PC-3 (cell line): ENCODE measurements around the gene SRSF8. TPM values are rescaled to one million over a fixed set of nuclear protein-coding genes. Genes with fewer than 3 reads are reported as not detected.

Experiments used
- ATAC-seq: fragments of 200-7000 bp; cut with Tn5 transposase; 2 replicates; pipeline ENCODE4 v1.9.1; 2020; ENCODE audit warnings: mild to moderate bottlenecking, moderate library complexity
- BruUV-seq: library from RNA; stranded (reverse); fragments of 400-500 nt; replicated peaks from 2 replicates; lab custom pipeline; 2021; lab: Mats Ljungman, UMichigan
- CTCF ChIA-PET: fragments of 300-600 bp; sonication (Branson Sonifier 250); formaldehyde crosslinking; loops from one replicate; lab custom pipeline; 2022; ENCODE audit warnings: antibody characterized with exemption; lab: Charles Lee
- POLR2A ChIA-PET: fragments of 300-600 bp; sonication (Branson Sonifier 250); formaldehyde crosslinking; loops from one replicate; lab custom pipeline; 2022; ENCODE audit warnings: antibody characterized with exemption; ENCODE audit not compliant: unreplicated experiment; lab: Charles Lee
- DNase-seq: peaks from one replicate; pipeline ENCODE4 v3.0.0-alpha.2; 2015
- H2AFZ ChIP-seq: fragments of 300-600 bp; sonication (generic); 2 replicates; pipeline ENCODE4 v1.6.0; 2016; ENCODE audit warnings: antibody characterized with exemption, low read length
- H3F3A ChIP-seq: fragments of 300-600 bp; sonication (generic); one replicate; pipeline ENCODE4 v1.6.0; 2017; ENCODE audit warnings: antibody characterized with exemption, low read length, control low read depth, mild to moderate bottlenecking; ENCODE audit not compliant: unreplicated experiment
- H3K27ac ChIP-seq: fragments of 300-600 bp; sonication (generic); 2 replicates; pipeline ENCODE4 v1.5.1; 2016; ENCODE audit warnings: mild to moderate bottlenecking, low read length
- H3K27me3 ChIP-seq: fragments of 300-600 bp; sonication (generic); 2 replicates; pipeline ENCODE4 v1.6.1; 2016; ENCODE audit warnings: low read length, mixed read lengths
- H3K36me3 ChIP-seq: fragments of 300-600 bp; sonication (generic); 2 replicates; pipeline ENCODE4 v1.6.1; 2016; ENCODE audit warnings: low read depth, mixed run types, low read length, mixed read lengths
- H3K4me1 ChIP-seq: fragments of 300-600 bp; sonication (generic); 2 replicates; pipeline ENCODE4 v1.5.1; 2016; ENCODE audit warnings: low read length; ENCODE audit not compliant: insufficient read depth
- H3K4me2 ChIP-seq: fragments of 300-600 bp; sonication (generic); 2 replicates; pipeline ENCODE4 v1.6.0; 2016; ENCODE audit warnings: low read length
- H3K4me3 ChIP-seq: fragments of 300-600 bp; sonication (generic); 2 replicates; pipeline ENCODE4 v1.5.1; 2016; ENCODE audit warnings: mild to moderate bottlenecking, low read length, mixed read lengths
- H3K79me2 ChIP-seq: fragments of 300-600 bp; sonication (generic); 2 replicates; pipeline ENCODE4 v1.6.1; 2017; ENCODE audit warnings: low read length, mixed read lengths
- H3K9ac ChIP-seq: fragments of 300-600 bp; sonication (generic); 2 replicates; pipeline ENCODE4 v1.6.0; 2016; ENCODE audit warnings: mild to moderate bottlenecking, low read length
- H3K9me2 ChIP-seq: fragments of 300-600 bp; sonication (generic); replicated peaks from 2 replicates; pipeline ENCODE4 v1.6.1; 2016; ENCODE audit warnings: mixed run types, low read length, mixed read lengths
- H3K9me3 ChIP-seq: fragments of 300-600 bp; sonication (generic); 2 replicates; pipeline ENCODE4 v1.6.1; 2016; ENCODE audit warnings: low read length, mixed read lengths
- H4K20me1 ChIP-seq: fragments of 300-600 bp; sonication (generic); 2 replicates; pipeline ENCODE4 v1.6.1; 2016; ENCODE audit warnings: low read length, mixed read lengths
- EZH2 ChIP-seq: fragments of 300-600 bp; sonication (generic); IDR thresholded peaks from one replicate; pipeline ENCODE4 v1.6.1; 2017; ENCODE audit warnings: antibody characterized with exemption, mild to moderate bottlenecking, low read length; ENCODE audit not compliant: unreplicated experiment
- EZH2phosphoT487 ChIP-seq: fragments of 300-600 bp; sonication (generic); IDR thresholded peaks from 2 replicates; pipeline ENCODE4 v1.6.1; 2018; ENCODE audit warnings: mild to moderate bottlenecking, antibody characterized with exemption, low read length, borderline replicate concordance
- intact Hi-C: fragments of 100-400 bp; cut with micrococcal nuclease; formaldehyde crosslinking; loops from 2 replicates; pipeline ENCODE4 v1.9.0; 2023
- total RNA-seq: library from RNA; depleted of rRNA; stranded (reverse); fragments of >200 nt; gene quantifications from 2 replicates; pipeline ENCODE4 v1.2.3, GENCODE V29; 2014
- TF ChIP-seq, protein P1 (sequence below): fragments of 300-600 bp; sonication (generic); conservative IDR thresholded peaks from 2 replicates; pipeline ENCODE4 v1.5.1; 2017; ENCODE audit warnings: antibody characterized with exemption, low read depth, mild to moderate bottlenecking, low read length

Gene SRSF8
- total RNA-seq, 1 experiment from 2014 or later = 17.2 TPM

DNA sequence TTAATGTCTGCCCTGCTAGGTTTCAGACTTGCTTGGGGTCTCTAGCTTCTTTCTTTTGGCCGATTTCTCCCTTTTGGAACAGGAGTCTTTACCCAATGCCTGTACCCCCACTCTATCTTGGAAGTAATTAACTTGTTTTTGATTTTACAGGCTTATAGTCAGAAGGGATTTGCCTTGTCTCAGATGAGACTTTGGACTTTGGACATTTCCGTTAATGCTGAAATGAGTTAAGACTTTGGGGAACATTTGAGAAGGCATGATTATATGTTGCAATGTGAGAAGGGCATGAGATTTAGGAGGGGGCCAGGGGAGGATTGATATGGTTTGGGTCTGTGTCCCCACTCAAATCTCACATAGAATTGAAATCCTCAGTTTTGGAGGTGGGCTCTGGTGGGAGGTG lies 12.4 kb upstream of the SRSF8 start:
- H3K9me2 ChIP-seq = no peaks in the 10 kb centered on the region
- H3K4me2 ChIP-seq = no peak overlapping the region
- H3K27me3 ChIP-seq = peaks cover 10% of the 10 kb centered on the region; the same call in 1 of the 2 replicates
- ATAC-seq (no peak), DNase-seq (no peak)
- no peak for TF ChIP-seq EZH2
- TF ChIP-seq, protein P1, sequence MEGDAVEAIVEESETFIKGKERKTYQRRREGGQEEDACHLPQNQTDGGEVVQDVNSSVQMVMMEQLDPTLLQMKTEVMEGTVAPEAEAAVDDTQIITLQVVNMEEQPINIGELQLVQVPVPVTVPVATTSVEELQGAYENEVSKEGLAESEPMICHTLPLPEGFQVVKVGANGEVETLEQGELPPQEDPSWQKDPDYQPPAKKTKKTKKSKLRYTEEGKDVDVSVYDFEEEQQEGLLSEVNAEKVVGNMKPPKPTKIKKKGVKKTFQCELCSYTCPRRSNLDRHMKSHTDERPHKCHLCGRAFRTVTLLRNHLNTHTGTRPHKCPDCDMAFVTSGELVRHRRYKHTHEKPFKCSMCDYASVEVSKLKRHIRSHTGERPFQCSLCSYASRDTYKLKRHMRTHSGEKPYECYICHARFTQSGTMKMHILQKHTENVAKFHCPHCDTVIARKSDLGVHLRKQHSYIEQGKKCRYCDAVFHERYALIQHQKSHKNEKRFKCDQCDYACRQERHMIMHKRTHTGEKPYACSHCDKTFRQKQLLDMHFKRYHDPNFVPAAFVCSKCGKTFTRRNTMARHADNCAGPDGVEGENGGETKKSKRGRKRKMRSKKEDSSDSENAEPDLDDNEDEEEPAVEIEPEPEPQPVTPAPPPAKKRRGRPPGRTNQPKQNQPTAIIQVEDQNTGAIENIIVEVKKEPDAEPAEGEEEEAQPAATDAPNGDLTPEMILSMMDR = no peak
- TF ChIP-seq EZH2phosphoT487 = no peak
- no peak overlapping the region for H3K9ac ChIP-seq
- no TSS peak for BruUV-seq
- no peaks in the 10 kb centered on the region for H3K4me1 ChIP-seq
- H2AFZ ChIP-seq = no peak overlapping the region
- H3K4me3 ChIP-seq = no peak overlapping the region
- H4K20me1 ChIP-seq = no peaks in the 10 kb centered on the region
- H3K79me2 ChIP-seq = no peaks in the 10 kb centered on the region
- no peak overlapping the region for H3K27ac ChIP-seq
- intact Hi-C loops = no loop called here
- H3F3A ChIP-seq = no peaks in the 10 kb centered on the region
- ChIA-PET CTCF (no interaction called here), POLR2A (no interaction called here)
- no peaks in the 10 kb centered on the region for H3K36me3 ChIP-seq
- no peaks in the 10 kb centered on the region for H3K9me3 ChIP-seq

- no peak overlapping the region for H3K27ac ChIP-seq
- intact Hi-C loops = no loop called here
- H2AFZ ChIP-seq = no peak overlapping the region
- TF ChIP-seq EZH2 (no peak), EZH2phosphoT487 (no peak)
- TF ChIP-seq, protein P1 = no peak
- POLR2A ChIA-PET = interaction anchor here (0.6 kb wide), 1 partner anchor 12 kb away, joined by 4 read pairs; no protein-coding TSS in a partner anchor
- H3K9me2 ChIP-seq = no peaks in the 10 kb centered on the region
- H3K27me3 ChIP-seq = peaks cover 15% of the 10 kb centered on the region; the same call in 1 of the 2 replicates
- H3K79me2 ChIP-seq = no peaks in the 10 kb centered on the region
- DNase-seq = no peak
- H3K4me1 ChIP-seq = no peaks in the 10 kb centered on the region
- CTCF ChIA-PET = no interaction called here
- no peaks in the 10 kb centered on the region for H3F3A ChIP-seq
- H3K4me2 ChIP-seq = no peak overlapping the region
- no peaks in the 10 kb centered on the region for H3K36me3 ChIP-seq
- no peaks in the 10 kb centered on the region for H3K9me3 ChIP-seq
- ATAC-seq = no peak
- H3K9ac ChIP-seq = no peak overlapping the region
- H4K20me1 ChIP-seq = no peaks in the 10 kb centered on the region
- no peak overlapping the region for H3K4me3 ChIP-seq
- no TSS peak for BruUV-seq
These were observed 11.3 kb upstream of the SRSF8 start for GRCh38 chr11:95055283-95055897.

- Histone ChIP-seq H3K27ac (no peak overlapping the region), H3F3A (no peaks in the 10 kb centered on the region), H3K4me1 (no peaks in the 10 kb centered on the region), H3K36me3 (no peaks in the 10 kb centered on the region), H2AFZ (no peak overlapping the region), H3K79me2 (no peaks in the 10 kb centered on the region), H3K9ac (no peak overlapping the region), H3K4me2 (no peak overlapping the region), H3K27me3 (peaks cover 33% of the 10 kb centered on the region; the same call in 1 of the 2 replicates), H4K20me1 (no peaks in the 10 kb centered on the region), H3K9me2 (no peaks in the 10 kb centered on the region), H3K9me3 (no peaks in the 10 kb centered on the region), H3K4me3 (no peak overlapping the region)
- no peak for ATAC-seq
- POLR2A ChIA-PET = no interaction called here
- no peak for DNase-seq
- CTCF ChIA-PET = no interaction called here
- TF ChIP-seq EZH2phosphoT487 (no peak), EZH2 (no peak)
- TF ChIP-seq, protein P1 = no peak
- intact Hi-C loops = no loop called here
- BruUV-seq = no TSS peak
These were observed 8.8 kb upstream of the SRSF8 start for GRCh38 chr11:95057959-95058358.
